Measurements from ENCODE around the gene BTG4. TPM values are rescaled to one million over a fixed set of nuclear protein-coding genes. Genes with fewer than 3 reads are reported as not detected.

Gene BTG4
- total and polyA plus RNA-seq, 2 donors (not counting 3 experiments of a cell fraction or from before 2014, with no cell fraction given): not detected

- no peak for TF ChIP-seq CTCF (IDR thresholded peaks at IDR 0.05; ENCODE audit: extremely low read depth in 1 of 2, insufficient read depth in 1 of 2, low read depth in 1 of 2, low read length in 2 of 2)
- no peak for TF ChIP-seq FOS (IDR thresholded peaks at IDR 0.05; ENCODE audit: borderline replicate concordance, insufficient read depth, low read length)
- TF ChIP-seq POLR2A (IDR thresholded peaks at IDR 0.05; ENCODE audit: low read depth, low read length): no peak
- TF ChIP-seq GATA2 (IDR thresholded peaks at IDR 0.05; ENCODE audit: insufficient read depth, insufficient read length, low read depth, low read length): no peak
- TF ChIP-seq POLR2AphosphoS5 (IDR thresholded peaks at IDR 0.05; ENCODE audit: insufficient read depth, low read depth, low read length): no peak
- TF ChIP-seq JUN (IDR thresholded peaks at IDR 0.05; ENCODE audit: borderline replicate concordance, insufficient read depth, insufficient read length, low read depth): no peak
- TF ChIP-seq MAX (IDR thresholded peaks at IDR 0.05; ENCODE audit: insufficient read depth, insufficient read length): no peak
- TF ChIP-seq EZH2 (IDR thresholded peaks at IDR 0.05; ENCODE audit: borderline replicate concordance, low read depth, low read length, severe bottlenecking): no peak
- no peak for TF ChIP-seq MYC (IDR thresholded peaks at IDR 0.05; ENCODE audit: low read depth, low read length)
- intact Hi-C loops (cut with micrococcal nuclease) (no loop called here), dilution Hi-C loops (cut with MboI; ENCODE audit: extremely low pct_ligation_motif_present, low sequenced_read_pairs) (no loop called here)
- H3K27ac ChIP-seq (ENCODE audit: insufficient read depth, low read depth, low read length): no peak overlapping the region
- BruUV-seq (replicated peaks): no TSS peak
- no peak overlapping the region for H3K4me2 ChIP-seq (ENCODE audit: insufficient read depth, low read length)
- peaks cover 0 to 8% of the 10 kb centered on the region in 2 experiments for H3K27me3 ChIP-seq (ENCODE audit: control insufficient read depth in 2 of 2, insufficient read depth in 2 of 2, low read length in 2 of 2)
- no peaks in the 10 kb centered on the region for H3K79me2 ChIP-seq (ENCODE audit: control insufficient read depth, insufficient read depth, low read length)
- no peaks in the 10 kb centered on the region for H3K9me1 ChIP-seq (replicated peaks; ENCODE audit: control insufficient read depth, extremely low read depth, insufficient read depth, low read length)
- POLR2A ChIA-PET: no interaction called here
- no peaks in the 10 kb centered on the region for H3K9me3 ChIP-seq (replicated peaks; ENCODE audit: control insufficient read depth, insufficient read depth, low read length)
- no peak overlapping the region for H2AFZ ChIP-seq (ENCODE audit: low read depth, low read length)
- no peaks in the 10 kb centered on the region for H3K4me1 ChIP-seq (ENCODE audit: control insufficient read depth, extremely low read depth, insufficient read depth, low read length)
- CTCF ChIA-PET: no interaction called here
- DNase-seq (ENCODE audit: low read depth, low spot score) (no peak), FAIRE-seq (no peak)
- no peaks in the 10 kb centered on the region for H4K20me1 ChIP-seq (replicated peaks; ENCODE audit: control insufficient read depth, extremely low read depth, insufficient read depth, low read length)
- H3K4me3 ChIP-seq (replicated peaks in 1 of 3; ENCODE audit: insufficient read depth in 1 of 3, low read depth in 1 of 3, low read length in 3 of 3): no peak overlapping the region
- H3K36me3 ChIP-seq (ENCODE audit: control insufficient read depth in 2 of 2, extremely low read depth in 1 of 2, insufficient read depth in 2 of 2, low read length in 2 of 2): no peaks in the 10 kb centered on the region
- H3K9ac ChIP-seq (replicated peaks; ENCODE audit: extremely low read depth, insufficient read depth, low read length): no peak overlapping the region
Observed at GRCh38 chr11:111526501-111526900, 14.3 kb upstream of the BTG4 start.
